ENCODE data around the gene PADI6.
"Not testable (repeated sequence)": the region's sequence is repeated elsewhere in the genome, so short reads cannot be mapped to it uniquely, and the experiment has no call there.

The PADI6 gene

DNA sequence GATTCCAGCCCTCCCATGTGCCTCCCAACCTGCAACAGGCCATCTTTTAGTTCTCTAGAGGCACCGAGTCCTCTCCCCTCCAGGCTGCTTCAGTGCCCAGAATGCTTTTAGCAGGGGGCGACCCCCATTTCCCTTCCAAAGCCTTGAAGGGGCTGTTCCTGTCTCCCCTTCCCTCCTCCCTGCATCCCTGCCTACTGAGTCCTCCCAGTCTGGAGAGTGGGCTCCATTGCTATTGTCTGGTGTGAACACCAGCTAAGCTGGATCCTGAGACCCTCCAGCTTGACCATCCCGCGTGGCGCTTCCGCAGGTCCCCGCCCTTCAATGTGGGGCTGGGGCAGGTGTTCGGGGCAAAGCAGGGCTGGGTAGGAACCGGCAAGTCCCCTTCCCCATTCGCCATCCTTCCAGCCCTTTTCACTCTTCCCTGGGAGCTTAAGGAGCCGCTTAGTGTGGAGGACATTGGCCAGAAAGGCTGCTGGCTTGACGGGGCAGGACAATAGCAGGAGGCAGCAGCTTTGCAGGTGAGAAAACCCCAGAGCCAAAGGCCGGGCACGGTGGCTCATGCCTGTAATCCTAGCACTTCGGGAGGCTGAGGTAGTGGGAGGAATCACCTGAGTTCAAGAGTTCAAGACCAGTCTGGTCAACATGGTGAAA is 32.2 kb downstream of the PADI6 start:
- TF ChIP-seq, protein P1, sequence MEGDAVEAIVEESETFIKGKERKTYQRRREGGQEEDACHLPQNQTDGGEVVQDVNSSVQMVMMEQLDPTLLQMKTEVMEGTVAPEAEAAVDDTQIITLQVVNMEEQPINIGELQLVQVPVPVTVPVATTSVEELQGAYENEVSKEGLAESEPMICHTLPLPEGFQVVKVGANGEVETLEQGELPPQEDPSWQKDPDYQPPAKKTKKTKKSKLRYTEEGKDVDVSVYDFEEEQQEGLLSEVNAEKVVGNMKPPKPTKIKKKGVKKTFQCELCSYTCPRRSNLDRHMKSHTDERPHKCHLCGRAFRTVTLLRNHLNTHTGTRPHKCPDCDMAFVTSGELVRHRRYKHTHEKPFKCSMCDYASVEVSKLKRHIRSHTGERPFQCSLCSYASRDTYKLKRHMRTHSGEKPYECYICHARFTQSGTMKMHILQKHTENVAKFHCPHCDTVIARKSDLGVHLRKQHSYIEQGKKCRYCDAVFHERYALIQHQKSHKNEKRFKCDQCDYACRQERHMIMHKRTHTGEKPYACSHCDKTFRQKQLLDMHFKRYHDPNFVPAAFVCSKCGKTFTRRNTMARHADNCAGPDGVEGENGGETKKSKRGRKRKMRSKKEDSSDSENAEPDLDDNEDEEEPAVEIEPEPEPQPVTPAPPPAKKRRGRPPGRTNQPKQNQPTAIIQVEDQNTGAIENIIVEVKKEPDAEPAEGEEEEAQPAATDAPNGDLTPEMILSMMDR (conservative IDR thresholded peaks at IDR 0.05) = no peak
- no peak for TF ChIP-seq ZFX (IDR thresholded peaks at IDR 0.05)
- H3K27ac ChIP-seq = no peak overlapping the region

DNA sequence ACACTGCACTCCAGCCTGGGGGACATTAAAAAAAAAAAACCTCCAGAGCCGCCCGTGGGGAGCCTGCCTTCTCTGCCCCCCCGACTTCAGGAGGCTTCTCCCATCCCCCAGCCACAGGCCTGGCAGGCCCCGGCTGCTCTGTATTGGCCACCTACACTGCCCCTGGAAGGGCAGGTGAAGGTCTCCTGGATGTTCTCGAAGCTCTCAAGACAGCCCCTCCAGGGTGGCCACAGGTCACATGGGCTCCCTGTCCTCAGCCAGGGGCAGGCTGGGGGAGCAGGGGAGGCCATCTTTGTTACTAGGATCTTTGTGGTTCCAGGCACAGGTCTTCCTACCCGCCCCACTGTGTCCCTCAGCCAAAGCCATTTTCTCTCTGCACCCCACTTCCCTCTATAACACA is 32.8 kb downstream of the PADI6 start:
- TF ChIP-seq, protein P1 (conservative IDR thresholded peaks at IDR 0.05) = no peak
- H3K27ac ChIP-seq = no peak overlapping the region

DNA sequence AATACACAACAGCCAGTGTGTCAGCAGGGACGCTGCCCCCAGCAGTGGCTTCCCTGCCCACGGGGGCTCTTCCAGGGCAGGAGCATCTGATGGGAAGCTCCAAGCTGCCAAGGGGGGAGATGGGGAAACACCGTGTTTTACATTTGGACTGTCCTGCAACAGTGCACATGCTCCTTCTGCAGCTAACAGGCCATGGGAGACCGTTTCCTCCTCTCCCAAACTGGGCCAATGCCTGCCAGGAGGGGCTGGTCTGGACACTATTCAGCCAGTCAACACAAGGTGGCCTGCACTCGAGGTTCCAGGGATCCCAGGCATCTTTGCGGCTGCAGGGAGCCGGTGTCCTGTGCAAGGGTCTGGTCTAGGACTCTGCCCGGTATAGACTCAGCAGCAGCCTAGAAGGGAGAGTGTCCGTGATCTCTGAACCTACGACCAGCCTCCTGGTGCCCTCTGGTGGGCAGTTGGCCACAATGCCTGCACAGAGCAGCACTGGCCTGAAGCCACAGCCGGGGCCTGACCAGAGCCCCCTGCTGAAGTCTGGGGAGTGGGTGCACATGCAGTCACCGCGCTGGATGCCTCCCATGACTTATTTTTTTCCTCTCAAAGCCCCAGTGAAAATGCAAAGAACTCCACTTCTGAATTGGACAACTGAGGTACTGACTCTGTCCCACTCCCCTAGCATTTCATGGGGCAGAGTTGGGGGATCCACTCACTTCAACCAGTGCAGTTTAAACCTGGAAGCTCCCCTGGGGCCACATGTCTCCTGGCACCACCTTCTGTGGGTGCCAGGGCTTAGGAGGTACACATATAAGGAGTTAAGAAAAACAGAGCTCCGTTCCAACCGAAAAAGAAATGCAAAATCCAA is 34.1 kb downstream of the PADI6 start:
- no peak overlapping the region for H3K27ac ChIP-seq
- TF ChIP-seq, protein P1 (conservative IDR thresholded peaks at IDR 0.05) = peak; percentile 70
- no peak for TF ChIP-seq ZFX (IDR thresholded peaks at IDR 0.05)

DNA sequence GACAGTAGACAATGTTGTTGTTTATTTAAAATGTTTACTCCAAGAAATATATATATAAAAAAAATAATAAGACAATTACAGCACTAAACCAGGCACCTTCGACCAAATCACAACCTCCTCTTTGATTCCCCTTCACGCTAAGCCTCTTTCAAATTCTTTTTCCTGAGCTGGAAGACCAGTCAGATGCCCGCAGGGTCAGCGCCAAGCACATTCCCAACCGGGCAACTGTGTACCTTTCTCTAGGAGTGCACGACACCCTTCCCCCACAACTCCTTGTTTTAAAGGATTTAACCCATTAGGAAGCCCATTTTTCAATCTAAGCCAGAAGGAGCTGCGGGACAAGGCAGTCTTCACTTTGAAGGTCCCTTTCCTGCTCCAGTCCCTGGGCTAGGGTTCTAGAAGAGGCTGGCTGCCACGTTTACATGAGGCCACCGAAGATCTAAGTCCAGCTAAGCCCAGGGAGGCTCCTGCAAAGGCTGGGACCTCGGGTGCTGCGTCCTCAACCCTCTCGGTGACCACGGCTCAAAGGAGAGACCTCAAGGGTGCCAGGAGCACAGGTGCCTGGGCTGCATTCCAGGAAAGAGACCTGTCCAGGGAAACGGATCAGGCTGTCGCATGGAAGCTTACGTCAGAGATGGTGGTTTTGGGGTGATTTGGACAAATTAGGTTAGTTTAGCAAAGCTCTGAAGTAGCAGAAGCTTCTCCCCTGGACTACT is 34.9 kb downstream of the PADI6 start:
- H3K27ac ChIP-seq = not testable (repeated sequence)

DNA sequence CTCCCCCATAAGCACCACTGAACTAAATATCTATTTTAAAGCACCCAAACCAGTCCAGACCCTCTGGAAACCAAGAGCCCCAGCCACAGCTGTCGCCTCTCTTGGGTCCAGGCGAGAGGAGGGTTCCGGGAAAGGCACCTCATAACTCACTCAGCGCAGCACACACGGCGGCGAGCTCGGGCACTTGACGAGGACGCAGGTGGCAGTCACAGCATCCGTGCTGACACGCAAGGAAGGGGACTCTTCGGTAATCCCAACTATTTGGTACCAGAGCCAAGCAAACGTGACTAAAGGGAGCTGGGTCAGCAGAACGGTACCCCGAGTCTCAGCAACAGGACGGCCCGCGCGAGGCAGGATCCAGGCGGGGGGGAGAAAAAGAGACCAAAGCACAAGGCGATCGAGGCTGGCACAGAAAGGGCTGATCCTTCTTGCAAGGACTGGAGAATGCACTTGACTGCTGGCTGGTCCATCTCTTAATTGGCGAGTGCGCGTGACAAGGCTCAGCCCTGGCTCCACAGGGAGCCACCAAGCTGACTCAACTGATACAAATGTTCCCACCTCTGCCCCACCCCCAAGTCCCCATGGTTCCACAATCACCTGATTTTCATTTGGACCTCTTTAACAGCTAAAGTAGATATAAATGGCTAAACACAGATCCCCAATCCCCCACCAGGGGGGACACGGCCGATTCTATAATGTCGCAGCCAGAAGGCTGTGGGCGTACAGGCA is 36.0 kb downstream of the PADI6 start:
- not testable (repeated sequence) for H3K27ac ChIP-seq

DNA sequence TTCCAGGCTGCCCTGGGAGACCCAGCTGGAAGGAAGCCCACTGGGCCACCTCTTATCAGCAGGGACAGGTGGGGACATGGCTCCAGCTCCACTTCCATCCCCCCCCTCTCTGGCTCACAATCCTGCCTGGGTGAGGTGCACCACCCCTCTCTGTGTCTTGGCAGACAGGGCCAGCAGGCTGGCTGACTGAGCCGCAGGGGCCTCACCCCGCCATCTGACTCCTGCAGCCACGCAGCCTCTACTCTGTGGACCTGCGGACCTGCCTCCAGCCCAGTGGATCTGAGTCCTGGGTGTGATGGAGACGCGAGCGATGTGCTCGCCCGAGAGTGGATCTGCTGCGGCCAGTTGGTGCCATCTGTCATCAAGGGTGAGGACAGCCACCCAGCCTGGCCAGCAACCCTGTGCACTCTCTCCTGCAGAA is 37.4 kb downstream of the PADI6 start:
- TF ChIP-seq ZFX (IDR thresholded peaks at IDR 0.05) = no peak
- TF ChIP-seq, protein P1 (conservative IDR thresholded peaks at IDR 0.05) = no peak
- no peak overlapping the region for H3K27ac ChIP-seq

DNA sequence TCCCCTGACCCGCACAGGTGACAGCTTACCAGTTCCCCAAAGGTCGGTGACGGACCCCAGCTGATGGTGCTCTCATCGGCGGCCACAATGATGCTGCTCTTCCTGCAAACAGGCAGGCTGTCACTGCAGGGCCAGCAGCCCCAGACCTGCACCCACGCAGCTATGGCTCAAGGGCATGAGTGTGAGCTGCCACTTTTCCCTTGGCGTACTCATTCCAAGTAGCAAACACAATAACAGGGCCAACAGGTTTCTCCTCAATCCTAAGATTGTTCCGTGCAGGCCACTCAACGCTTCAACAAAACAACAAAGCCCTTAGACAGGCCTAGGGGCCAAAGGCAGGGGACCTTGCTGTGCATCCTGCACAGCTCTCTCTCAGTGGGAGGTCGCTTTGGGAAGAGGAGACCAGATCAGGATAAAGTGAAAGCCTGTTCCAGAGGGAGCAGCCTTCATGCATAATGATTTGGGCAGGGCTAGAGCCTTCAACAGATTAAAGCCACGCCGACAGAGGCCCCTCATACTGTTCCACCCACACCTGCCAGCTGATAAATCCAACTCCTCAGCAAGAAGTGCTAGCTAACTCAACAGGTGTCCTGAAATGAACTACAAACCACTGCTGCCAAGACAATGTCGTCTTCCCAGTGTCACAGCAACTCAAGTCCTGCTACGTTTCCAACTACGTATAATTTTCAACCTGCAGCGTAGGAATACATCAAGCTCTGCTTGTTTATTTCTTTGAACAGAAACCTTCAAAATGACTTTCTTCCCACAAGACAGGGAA is 40.3 kb downstream of the PADI6 start:
- TF ChIP-seq, protein P1 (conservative IDR thresholded peaks at IDR 0.05) = no peak
- no peak for TF ChIP-seq ZFX (IDR thresholded peaks at IDR 0.05)
- no peak overlapping the region for H3K27ac ChIP-seq

All from C4-2B (cell line).